GM23338 (cell line): Measurements from ENCODE around the gene PARD6A.

Experiments used
- EZH2 ChIP-seq: fragments of 200-600 bp; sonication (generic); IDR thresholded peaks from one replicate; pipeline ENCODE4 v1.8.0; 2017; ENCODE audit warnings: antibody characterized with exemption, mild to moderate bottlenecking, low read depth; ENCODE audit not compliant: unreplicated experiment
- EZH2phosphoT487 ChIP-seq: fragments of 200-600 bp; sonication (generic); IDR thresholded peaks from one replicate; pipeline ENCODE4 v1.8.1; 2018; ENCODE audit warnings: antibody characterized with exemption; ENCODE audit not compliant: unreplicated experiment
- TF ChIP-seq, protein P1 (sequence below): IDR thresholded peaks from one replicate; pipeline ENCODE4 v1.6.1; 2018; ENCODE audit warnings: antibody characterized with exemption; ENCODE audit not compliant: unreplicated experiment
- TF ChIP-seq, protein P2 (sequence below), 2 experiments: fragments of 200-600 bp in 1 of 2; sonication (generic) in 1 of 2; conservative IDR thresholded peaks; 2 replicates each; pipeline versions ENCODE4 v1.5.1 to v1.6.1; 2016 to 2017; ENCODE audit warnings: antibody characterized with exemption in 2 of 2, low read depth in 2 of 2, mild to moderate bottlenecking in 2 of 2, moderate library complexity in 1 of 2

DNA sequence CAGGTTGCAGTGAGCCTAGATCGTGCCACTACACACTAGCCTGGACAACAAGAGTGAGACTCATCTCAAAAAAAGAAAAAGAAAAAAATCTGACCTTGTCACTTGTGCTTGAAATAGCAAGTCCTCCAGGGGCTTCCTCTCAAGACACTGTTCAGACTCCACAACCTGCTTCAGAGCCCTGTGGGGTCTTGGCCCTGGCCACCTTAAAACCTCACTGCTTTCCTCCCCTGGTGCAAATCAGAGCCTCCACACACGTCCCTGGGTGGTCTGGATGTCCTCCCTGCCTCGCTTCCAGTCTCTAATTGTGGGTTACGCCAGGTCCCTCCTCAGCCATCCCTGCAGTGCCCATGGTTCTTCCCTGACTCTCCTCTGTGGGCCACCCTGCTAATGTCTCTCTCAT is 5.4 kb upstream of the PARD6A start:
- no peak for TF ChIP-seq EZH2
- no peak for TF ChIP-seq EZH2phosphoT487
- TF ChIP-seq, protein P1, sequence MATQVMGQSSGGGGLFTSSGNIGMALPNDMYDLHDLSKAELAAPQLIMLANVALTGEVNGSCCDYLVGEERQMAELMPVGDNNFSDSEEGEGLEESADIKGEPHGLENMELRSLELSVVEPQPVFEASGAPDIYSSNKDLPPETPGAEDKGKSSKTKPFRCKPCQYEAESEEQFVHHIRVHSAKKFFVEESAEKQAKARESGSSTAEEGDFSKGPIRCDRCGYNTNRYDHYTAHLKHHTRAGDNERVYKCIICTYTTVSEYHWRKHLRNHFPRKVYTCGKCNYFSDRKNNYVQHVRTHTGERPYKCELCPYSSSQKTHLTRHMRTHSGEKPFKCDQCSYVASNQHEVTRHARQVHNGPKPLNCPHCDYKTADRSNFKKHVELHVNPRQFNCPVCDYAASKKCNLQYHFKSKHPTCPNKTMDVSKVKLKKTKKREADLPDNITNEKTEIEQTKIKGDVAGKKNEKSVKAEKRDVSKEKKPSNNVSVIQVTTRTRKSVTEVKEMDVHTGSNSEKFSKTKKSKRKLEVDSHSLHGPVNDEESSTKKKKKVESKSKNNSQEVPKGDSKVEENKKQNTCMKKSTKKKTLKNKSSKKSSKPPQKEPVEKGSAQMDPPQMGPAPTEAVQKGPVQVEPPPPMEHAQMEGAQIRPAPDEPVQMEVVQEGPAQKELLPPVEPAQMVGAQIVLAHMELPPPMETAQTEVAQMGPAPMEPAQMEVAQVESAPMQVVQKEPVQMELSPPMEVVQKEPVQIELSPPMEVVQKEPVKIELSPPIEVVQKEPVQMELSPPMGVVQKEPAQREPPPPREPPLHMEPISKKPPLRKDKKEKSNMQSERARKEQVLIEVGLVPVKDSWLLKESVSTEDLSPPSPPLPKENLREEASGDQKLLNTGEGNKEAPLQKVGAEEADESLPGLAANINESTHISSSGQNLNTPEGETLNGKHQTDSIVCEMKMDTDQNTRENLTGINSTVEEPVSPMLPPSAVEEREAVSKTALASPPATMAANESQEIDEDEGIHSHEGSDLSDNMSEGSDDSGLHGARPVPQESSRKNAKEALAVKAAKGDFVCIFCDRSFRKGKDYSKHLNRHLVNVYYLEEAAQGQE = no peak
- TF ChIP-seq, protein P2, sequence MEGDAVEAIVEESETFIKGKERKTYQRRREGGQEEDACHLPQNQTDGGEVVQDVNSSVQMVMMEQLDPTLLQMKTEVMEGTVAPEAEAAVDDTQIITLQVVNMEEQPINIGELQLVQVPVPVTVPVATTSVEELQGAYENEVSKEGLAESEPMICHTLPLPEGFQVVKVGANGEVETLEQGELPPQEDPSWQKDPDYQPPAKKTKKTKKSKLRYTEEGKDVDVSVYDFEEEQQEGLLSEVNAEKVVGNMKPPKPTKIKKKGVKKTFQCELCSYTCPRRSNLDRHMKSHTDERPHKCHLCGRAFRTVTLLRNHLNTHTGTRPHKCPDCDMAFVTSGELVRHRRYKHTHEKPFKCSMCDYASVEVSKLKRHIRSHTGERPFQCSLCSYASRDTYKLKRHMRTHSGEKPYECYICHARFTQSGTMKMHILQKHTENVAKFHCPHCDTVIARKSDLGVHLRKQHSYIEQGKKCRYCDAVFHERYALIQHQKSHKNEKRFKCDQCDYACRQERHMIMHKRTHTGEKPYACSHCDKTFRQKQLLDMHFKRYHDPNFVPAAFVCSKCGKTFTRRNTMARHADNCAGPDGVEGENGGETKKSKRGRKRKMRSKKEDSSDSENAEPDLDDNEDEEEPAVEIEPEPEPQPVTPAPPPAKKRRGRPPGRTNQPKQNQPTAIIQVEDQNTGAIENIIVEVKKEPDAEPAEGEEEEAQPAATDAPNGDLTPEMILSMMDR (conservative IDR thresholded peaks at IDR 0.05; ENCODE audit: low read depth in 2 of 2) = no peak
